Muscle layer of duodenum (tissue), 2 donors: ENCODE measurements around the gene LPIN1.
"Not testable (repeated sequence)": the region's sequence is repeated elsewhere in the genome, so short reads cannot be mapped to it uniquely, and the experiment has no call there.

Experiments used
- H3K27ac ChIP-seq: one replicate; pipeline ENCODE4 v1.7.0; 2013; ENCODE audit warnings: mild to moderate bottlenecking, low read length
- H3K27me3 ChIP-seq: one replicate; pipeline ENCODE4 v1.7.0; 2013; ENCODE audit warnings: low read depth, mild to moderate bottlenecking, control low read depth, low read length
- H3K36me3 ChIP-seq, 2 donors: one replicate each; pipeline ENCODE4 v1.7.0; 2013; ENCODE audit warnings: low read length in 2 of 2, control low read depth in 1 of 2, mild to moderate bottlenecking in 1 of 2; ENCODE audit not compliant: insufficient read depth in 2 of 2, control insufficient read depth in 1 of 2
- H3K4me1 ChIP-seq, 2 donors: one replicate each; pipeline ENCODE4 v1.7.0; 2013; ENCODE audit warnings: low read length in 2 of 2, mild to moderate bottlenecking in 2 of 2, control low read depth in 1 of 2, moderate library complexity in 1 of 2; ENCODE audit not compliant: insufficient read depth in 2 of 2, control insufficient read depth in 1 of 2
- H3K4me3 ChIP-seq, 2 donors: one replicate each; pipeline ENCODE4 v1.7.0; 2013; ENCODE audit warnings: low read length in 2 of 2, low read depth in 1 of 2, mild to moderate bottlenecking in 1 of 2
- H3K9me3 ChIP-seq, 2 donors: one replicate each; pipeline ENCODE4 v1.7.0; 2013; ENCODE audit warnings: low read length in 2 of 2, control low read depth in 1 of 2, mild to moderate bottlenecking in 1 of 2; ENCODE audit not compliant: control insufficient read depth in 1 of 2
- donor health status: healthy.

Gene LPIN1

DNA sequence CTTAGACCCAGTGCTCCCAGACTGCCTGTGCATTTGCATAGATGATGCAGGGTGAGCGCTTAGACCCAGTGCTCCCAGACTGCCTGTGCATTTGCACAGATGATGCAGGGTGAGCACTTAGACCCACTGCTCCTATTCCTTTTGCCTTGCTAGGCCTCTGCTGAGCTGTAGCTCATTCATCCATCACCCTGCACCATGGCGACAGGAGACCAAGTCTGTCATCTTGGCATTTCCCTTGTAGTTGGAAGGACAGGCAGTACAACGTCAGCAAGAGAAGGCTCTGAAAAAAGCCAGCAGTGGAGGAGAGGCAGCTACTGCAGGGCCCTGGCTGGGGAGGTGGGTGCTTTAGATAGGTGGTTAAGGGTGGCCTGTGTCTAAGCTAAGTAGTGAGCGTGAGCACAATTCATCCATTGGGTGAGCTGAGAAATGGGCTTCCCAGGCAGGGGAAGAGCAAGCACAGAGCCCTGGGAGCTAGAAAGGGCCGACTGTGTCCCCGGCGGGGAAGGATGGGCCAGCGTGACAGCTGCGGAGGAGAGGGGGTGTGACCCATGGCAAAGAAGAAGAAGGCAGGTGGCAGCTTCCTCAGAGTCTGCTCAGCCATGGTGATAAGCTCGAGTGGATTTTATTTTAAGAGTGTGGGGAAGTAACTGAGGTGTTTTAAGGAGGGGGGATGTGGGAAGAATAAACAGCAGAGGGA, 108.8 kb downstream of the LPIN1 start:
- Histone ChIP-seq H3K27ac (no peak overlapping the region), H3K27me3 (no peaks in the 10 kb centered on the region), H3K36me3 (no peaks in the 10 kb centered on the region), H3K4me3 (no peak overlapping the region), H3K9me3 (no peaks in the 10 kb centered on the region), H3K4me1 (no peaks in the 10 kb centered on the region)

DNA sequence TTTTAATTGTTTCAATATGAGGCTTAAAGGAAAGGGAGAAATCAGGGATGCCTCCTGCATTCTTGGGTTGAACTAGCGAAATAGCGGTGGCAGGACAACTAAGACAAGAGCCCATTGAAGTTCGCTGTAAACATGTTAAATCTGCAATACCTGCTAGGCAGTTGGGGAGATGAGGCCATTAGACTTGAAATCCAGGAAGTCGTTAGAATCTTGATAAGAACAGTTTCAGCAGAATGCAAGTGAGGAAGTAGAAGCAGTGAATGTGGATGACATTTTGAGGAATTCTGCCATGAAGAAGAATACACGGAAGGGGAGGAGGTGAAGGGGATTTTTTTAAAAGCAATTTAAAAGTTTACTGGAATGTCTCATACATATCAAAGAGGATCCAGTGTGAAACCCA, 109.7 kb downstream of the LPIN1 start:
- H3K4me1 ChIP-seq = no peaks in the 10 kb centered on the region
- H3K27ac ChIP-seq = no peak overlapping the region
- H3K4me3 ChIP-seq = no peak overlapping the region
- no peaks in the 10 kb centered on the region for H3K36me3 ChIP-seq
- H3K27me3 ChIP-seq = no peaks in the 10 kb centered on the region
- H3K9me3 ChIP-seq = no peaks in the 10 kb centered on the region

DNA sequence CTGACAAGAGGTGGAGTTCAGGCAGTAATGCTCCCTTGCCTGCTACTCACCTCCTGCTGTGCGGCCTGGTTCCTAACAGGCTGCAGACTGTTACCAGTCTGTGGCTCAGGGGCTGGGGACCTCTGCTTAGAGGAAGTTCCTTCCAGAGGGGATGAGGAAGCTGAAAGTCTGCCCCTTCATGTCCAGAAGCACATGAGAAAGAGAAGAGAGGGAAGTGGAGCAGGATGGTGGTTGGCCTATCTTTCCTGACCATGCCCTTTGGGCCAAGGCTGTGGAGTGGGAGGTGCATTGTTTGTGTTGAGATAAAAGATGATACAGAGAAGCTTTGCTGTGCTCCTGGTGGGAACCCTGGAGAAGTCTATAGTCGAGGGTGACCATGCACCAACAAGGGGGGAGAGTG, 112.5 kb downstream of the LPIN1 start:
- no peaks in the 10 kb centered on the region for H3K9me3 ChIP-seq
- no peak overlapping the region for H3K4me3 ChIP-seq
- H3K4me1 ChIP-seq = peaks cover 0 to 6% of the 10 kb centered on the region in 2 donors
- no peaks in the 10 kb centered on the region for H3K27me3 ChIP-seq
- no peaks in the 10 kb centered on the region for H3K36me3 ChIP-seq
- no peak overlapping the region for H3K27ac ChIP-seq

DNA sequence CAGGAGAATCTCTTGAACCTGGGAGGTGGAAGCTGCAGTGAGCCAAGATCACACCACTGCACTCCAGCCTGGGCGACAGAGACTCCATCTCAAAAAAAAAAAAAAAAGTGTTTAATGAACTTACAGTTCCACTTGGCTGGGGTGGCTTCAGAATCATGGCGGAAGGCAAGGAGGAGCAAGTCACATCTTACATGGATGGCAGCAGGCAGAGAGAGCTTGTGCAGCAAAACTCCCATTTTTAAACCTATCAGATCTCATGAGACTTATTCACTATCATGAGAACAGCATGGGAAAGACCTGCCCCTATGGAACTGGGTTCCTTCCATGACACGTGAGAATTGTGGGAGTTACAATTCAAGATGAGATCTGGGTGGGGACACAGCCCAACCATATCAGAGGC, 113.5 kb downstream of the LPIN1 start:
- not testable (repeated sequence) for H3K36me3 ChIP-seq, H3K4me1 ChIP-seq, H3K4me3 ChIP-seq

DNA sequence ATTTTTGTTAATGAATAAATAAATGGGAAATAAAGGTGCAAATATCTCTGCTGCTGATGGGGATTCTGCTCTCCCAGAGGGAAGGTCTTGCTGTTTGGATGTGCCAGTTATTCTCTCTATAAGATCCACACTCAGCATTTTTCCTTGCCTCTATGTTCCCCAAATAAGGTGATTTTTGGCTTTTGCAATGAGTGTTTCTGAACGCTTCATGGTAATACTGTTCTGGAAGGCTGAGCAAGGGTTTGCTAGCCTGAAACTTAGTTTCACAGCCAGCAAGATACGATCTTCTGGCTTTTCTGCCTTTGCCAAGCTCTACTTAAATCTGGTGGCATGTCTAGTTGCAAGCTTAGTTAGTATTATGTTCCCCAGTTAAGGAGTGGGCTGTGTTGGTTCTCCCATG, 114.6 kb downstream of the LPIN1 start:
- Histone ChIP-seq H3K9me3 (no peaks in the 10 kb centered on the region), H3K27me3 (no peaks in the 10 kb centered on the region), H3K4me1 (peaks cover 0 to 6% of the 10 kb centered on the region in 2 donors), H3K27ac (no peak overlapping the region), H3K4me3 (no peak overlapping the region), H3K36me3 (no peaks in the 10 kb centered on the region)

More for the DNA sequence above, 113.5 kb downstream of the LPIN1 start:
- H3K27me3 ChIP-seq, H3K27ac ChIP-seq, H3K9me3 ChIP-seq: not testable (repeated sequence)

DNA sequence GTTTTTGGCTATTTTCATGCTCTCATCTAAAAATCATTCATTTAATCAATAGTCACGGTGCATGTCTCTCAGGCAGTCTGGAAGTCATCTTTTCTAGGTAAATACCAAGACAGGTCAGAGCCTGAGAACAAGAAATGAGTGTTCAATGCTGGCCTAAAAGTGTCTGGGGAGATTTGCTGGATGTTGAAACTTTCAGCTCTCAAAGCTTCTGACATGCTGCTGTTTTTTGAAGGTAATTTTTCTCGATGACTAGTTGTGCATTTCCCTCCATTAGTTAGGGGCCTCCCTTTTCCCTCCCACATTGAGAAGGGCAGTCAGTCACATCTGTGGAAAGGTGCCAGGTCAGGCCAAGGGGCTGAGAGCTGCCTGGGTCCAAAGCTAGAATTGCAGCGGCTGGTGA, 115.6 kb downstream of the LPIN1 start:
- no peaks in the 10 kb centered on the region for H3K27me3 ChIP-seq
- H3K4me3 ChIP-seq = no peak overlapping the region
- no peak overlapping the region for H3K27ac ChIP-seq
- H3K36me3 ChIP-seq = no peaks in the 10 kb centered on the region
- peaks cover 0 to 6% of the 10 kb centered on the region in 2 donors for H3K4me1 ChIP-seq
- H3K9me3 ChIP-seq = no peaks in the 10 kb centered on the region

DNA sequence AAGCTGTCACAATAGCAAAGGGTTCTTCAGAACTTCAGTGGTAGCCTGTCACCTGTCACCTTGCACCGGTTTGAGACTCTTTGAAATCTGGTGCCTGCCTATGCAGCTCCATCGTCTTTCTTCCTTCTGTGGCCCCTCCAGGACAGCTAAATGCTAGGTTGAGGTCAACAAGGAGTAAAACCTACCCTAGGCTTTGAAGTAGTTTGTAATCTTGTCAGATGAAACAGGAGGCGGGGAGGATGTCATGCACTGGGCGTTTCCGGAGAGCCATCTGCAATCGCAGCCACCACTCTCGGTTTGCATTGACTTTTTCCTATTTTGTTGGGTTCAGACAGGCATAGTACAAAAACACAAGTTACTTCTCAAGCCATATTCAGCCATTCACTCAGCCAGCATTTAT, 116.7 kb downstream of the LPIN1 start:
- Histone ChIP-seq H3K27ac (no peak overlapping the region), H3K4me3 (no peak overlapping the region), H3K36me3 (no peaks in the 10 kb centered on the region), H3K9me3 (no peaks in the 10 kb centered on the region), H3K4me1 (peaks cover 0 to 6% of the 10 kb centered on the region in 2 donors), H3K27me3 (no peaks in the 10 kb centered on the region)

DNA sequence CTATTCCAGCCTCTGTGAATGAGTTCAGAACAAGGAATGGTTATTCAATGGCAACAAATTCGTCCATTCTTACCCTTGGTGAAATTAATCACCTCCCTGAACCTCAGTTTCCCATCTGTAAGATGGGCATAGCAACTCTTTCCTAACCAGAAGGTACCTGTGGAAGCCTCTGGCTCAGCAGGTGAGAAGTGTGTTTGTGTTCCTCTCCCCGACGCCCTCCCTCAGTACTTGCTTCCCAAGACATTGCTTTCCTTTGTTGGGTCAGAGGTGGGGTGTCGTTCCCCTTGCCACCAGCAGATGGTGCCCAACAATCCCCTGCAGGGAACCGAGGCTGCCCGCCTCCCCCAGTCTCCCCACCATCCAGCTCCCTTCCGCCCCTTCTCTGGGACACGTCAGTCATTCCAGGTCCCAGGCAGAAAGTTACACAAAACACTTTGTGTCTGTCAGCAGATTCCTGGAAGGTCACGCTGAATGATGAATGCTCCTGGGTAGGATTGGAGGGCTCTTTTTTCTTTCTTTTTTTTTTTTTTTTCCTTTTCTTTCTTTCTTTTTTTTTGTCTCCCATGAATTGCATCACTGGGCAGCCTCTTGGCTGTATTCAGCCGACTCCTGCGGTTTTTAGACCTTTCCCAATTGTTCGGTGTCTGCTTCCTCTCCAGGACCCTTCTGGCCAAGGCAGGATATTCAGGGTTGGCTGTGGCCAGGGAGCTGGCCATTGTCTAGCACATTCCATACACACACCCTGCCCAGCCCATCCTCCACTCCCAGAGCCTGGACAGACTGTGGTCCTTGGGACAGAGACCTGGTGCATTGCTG, 117.3 kb downstream of the LPIN1 start:
- no peaks in the 10 kb centered on the region for H3K9me3 ChIP-seq
- peak overlapping the region in 1 of 2 donors; percentile 19 for H3K4me3 ChIP-seq
- H3K36me3 ChIP-seq = no peaks in the 10 kb centered on the region
- no peak overlapping the region for H3K27ac ChIP-seq
- H3K27me3 ChIP-seq = no peaks in the 10 kb centered on the region
- peaks cover 0 to 6% of the 10 kb centered on the region in 2 donors for H3K4me1 ChIP-seq

DNA sequence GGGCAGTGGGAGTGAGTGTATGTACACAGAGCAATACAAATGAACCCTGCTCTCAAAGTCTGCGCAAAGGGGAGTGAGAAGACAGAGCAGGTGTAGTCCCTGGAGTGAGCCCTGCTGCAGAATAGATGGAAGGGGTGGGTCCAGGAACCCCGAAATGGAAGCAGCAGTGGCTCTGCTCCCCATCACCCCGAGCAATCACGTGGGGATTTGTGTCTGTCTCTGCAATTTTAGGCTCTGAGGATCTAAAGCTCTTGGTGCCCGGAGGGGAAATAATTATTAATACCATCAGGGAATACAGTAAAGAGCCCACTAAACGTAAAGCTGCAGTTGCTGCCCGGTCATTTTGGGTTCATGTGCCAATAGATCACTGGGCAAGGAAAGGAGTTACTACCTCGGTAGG, 118.3 kb downstream of the LPIN1 start:
- Histone ChIP-seq H3K27ac (no peak overlapping the region), H3K4me3 (no peak overlapping the region), H3K4me1 (peaks cover 0 to 6% of the 10 kb centered on the region in 2 donors), H3K36me3 (no peaks in the 10 kb centered on the region), H3K27me3 (no peaks in the 10 kb centered on the region), H3K9me3 (no peaks in the 10 kb centered on the region)

DNA sequence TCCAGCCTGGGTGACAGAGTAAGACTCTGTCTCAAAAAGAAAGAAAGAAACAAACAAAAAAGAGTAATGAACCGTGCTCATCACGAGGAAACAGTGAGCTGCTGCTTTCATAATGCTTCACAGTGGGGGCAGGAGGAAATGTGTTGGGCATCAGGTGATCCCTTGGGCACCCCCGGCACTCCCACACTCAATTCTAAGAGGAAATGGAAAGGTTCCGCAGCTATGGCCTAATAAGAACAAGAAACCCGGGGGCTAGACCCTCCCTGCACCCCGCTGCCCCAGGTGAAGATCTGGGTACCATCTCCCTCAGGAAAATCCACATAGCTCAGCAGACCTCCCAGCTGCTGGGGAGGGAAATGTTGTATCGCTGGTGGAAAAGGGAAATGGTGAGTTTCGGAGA, 118.9 kb downstream of the LPIN1 start:
- Histone ChIP-seq H3K36me3 (no peaks in the 10 kb centered on the region), H3K4me1 (peaks cover 0 to 6% of the 10 kb centered on the region in 2 donors), H3K27me3 (no peaks in the 10 kb centered on the region), H3K4me3 (no peak overlapping the region), H3K27ac (no peak overlapping the region), H3K9me3 (no peaks in the 10 kb centered on the region)

DNA sequence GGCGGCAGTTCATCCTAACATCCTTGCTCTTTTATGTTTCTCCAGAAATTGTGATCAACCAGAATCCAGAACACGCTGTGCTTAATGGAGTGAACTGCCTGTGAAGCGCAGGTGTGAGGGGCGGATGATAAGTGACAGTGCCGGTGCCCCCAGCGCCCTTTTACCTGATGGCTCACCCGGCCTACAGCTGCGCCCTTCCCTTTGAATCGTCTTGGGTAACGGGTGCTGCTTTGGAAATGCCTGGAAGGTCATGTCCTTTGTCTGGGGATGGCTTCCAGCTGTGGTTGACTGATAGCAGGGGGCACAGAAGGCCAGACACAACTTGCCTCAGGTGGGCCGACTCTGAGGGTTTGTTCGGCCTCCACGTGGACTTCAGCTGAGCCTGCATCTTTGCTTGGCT, 119.4 kb downstream of the LPIN1 start:
- Histone ChIP-seq H3K4me3 (no peak overlapping the region), H3K9me3 (no peaks in the 10 kb centered on the region), H3K27ac (no peak overlapping the region), H3K4me1 (peaks cover 0 to 6% of the 10 kb centered on the region in 2 donors), H3K36me3 (no peaks in the 10 kb centered on the region), H3K27me3 (no peaks in the 10 kb centered on the region)
